Measurements from ENCODE around the gene TRIM67.
"Not testable (repeated sequence)": the region's sequence is repeated elsewhere in the genome, so short reads cannot be mapped to it uniquely, and the experiment has no call there.

TRIM67 gene

DNA sequence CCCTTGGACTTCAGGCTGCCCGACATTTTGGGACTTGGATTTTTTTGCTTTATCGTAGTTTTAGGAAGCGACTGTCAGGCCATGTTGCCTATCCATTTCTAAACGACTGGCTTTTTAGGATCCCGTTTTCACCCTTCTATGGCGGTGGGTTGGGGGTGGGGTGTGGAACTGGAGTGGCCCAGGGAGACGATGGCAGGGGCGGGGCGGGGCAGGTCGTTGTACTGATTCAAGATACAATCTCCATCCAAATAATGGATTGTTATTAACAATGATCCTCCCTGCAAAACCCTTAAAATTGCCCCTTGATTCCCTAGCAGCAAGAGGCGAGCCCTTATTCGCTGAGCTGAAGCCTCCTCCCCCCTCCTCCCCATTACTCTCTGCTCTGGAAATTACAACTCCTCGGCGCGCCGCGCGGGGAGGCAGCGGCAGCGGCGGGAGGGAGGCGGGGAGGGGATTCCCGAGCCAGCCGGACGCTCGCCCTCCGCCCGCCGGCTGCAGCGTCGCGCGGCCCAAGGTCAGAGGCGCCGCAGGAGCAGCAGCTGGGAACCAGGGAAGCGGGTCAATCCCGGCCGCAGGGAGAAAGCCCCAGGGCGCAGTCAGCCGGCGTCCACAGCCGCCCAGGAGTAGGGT, at the start of gene TRIM67:
Gene TRIM67, plus strand, starts transcription at position 392 of the 630 bp plus-strand sequence. CDS start 912 bp downstream, outside the sequence.
- TF ChIP-seq, protein P1, sequence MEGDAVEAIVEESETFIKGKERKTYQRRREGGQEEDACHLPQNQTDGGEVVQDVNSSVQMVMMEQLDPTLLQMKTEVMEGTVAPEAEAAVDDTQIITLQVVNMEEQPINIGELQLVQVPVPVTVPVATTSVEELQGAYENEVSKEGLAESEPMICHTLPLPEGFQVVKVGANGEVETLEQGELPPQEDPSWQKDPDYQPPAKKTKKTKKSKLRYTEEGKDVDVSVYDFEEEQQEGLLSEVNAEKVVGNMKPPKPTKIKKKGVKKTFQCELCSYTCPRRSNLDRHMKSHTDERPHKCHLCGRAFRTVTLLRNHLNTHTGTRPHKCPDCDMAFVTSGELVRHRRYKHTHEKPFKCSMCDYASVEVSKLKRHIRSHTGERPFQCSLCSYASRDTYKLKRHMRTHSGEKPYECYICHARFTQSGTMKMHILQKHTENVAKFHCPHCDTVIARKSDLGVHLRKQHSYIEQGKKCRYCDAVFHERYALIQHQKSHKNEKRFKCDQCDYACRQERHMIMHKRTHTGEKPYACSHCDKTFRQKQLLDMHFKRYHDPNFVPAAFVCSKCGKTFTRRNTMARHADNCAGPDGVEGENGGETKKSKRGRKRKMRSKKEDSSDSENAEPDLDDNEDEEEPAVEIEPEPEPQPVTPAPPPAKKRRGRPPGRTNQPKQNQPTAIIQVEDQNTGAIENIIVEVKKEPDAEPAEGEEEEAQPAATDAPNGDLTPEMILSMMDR (conservative IDR thresholded peaks at IDR 0.05): no peak
- peak within 1 kb of the TSS; percentile 46; the same call in 1 of the 2 replicates for H3K27ac ChIP-seq

DNA sequence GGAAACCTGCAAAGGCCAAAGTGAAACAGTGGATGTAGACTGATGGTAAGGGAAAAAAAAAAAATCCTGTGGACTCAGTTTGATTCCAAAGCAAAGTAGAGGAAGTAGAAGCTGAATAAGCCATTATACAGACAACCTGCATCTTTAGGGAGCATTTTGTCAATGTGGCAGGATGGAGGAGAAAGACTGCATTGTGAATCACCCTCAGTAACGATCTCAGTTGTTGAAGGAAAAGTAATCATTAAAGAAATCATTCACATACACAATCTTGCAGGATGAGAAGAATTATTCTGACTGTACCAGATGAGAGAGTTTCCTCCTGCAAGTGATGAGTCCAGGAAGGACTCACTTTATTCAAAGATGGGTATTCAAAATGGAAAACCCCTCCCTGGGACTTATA, 45.1 kb upstream of the TRIM67 start:
- TF ChIP-seq, protein P1 (conservative IDR thresholded peaks at IDR 0.05): no peak

DNA sequence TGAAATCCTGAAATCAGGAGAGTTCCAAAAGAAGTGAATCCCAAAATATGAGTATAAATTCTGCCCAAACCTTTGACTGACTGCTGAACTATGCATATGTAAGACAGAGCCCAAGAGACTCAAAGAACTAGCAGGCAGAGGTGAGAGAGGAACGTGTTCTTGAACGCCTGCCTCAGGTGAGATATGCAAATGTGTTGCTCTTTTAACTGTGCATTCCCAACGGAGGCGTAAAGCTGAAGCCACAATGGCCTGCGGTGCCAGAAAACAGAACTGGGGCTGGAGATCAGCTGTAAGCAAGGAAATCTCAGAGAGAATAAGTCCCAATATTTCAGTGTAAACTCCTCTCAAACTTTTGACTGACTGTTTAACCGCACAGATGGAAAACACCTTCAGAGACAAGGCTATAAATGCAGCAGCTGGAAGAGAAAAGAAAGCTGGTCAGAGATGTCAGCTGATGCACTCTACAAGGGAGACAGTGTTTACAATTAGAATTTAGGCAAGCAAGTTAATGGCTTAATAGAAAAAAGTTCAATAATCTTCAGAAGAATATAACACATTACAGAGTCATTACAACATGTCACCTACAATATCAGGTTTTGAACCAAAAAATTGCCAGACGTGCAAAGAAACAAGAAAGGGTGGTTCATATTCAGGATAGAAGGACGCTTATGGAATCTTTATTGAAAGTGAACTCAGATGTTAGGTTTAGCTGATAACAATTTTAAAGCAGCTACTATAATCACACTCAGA, 43.0 kb upstream of the TRIM67 start:
- no peak overlapping the region for H3K27ac ChIP-seq
- TF ChIP-seq, protein P1 (conservative IDR thresholded peaks at IDR 0.05): no peak

More for the DNA sequence above, 45.1 kb upstream of the TRIM67 start:
- no peak overlapping the region for H3K27ac ChIP-seq

DNA sequence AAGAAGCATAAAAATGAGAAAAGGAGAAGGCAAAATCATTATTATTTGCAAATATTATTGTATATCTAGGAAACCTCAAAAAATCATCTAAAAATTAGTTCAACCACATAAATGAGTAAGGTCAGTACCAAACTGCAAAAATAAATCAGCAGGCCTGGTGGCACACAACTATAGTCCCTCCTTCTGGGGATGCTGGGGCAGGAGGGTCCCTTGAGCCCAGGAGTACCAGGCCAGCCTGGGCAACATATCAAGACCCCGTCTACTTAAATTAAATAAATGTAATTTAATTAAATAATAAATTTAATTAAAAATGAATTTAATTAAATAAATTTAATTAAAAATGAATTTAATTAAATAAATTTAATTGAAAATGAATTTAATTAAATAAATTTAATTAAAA, 40.3 kb upstream of the TRIM67 start:
- TF ChIP-seq, protein P1 (conservative IDR thresholded peaks at IDR 0.05): no peak
- no peak overlapping the region for H3K27ac ChIP-seq

- no peak overlapping the region for H3K27ac ChIP-seq
- TF ChIP-seq, protein P1 (conservative IDR thresholded peaks at IDR 0.05): no peak
Measured at GRCh38 chr1:231122143-231122542, 39.7 kb upstream of the TRIM67 start.

DNA sequence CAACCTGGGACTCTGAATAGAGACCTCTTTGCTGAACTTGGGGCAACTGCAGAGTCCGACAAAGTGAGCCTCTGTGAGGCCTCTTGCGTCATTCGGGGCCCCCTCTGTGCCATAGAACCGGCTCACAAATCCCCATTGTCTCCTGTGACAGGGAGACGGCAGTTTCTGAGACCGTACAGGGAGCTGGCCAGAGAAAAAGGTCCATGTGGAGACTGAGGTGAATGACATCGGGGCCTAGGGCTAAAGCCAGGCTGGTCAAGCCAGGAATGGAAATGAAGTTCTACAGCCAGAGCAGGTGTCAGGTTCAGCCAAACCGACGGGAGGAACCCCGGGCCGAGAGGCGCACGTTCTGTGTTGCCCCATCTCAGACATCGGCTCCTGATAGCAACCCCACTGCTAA, 37.1 kb upstream of the TRIM67 start:
- TF ChIP-seq, protein P1 (conservative IDR thresholded peaks at IDR 0.05): no peak
- no peak overlapping the region for H3K27ac ChIP-seq

- TF ChIP-seq, protein P1 (conservative IDR thresholded peaks at IDR 0.05): no peak
- H3K27ac ChIP-seq: no peak overlapping the region
Measured at GRCh38 chr1:231125972-231126580, 35.8 kb upstream of the TRIM67 start.

GRCh38 chr1:231127106-231127505, 34.8 kb upstream of the TRIM67 start:
- H3K27ac ChIP-seq: not testable (repeated sequence)

- H3K27ac ChIP-seq: not testable (repeated sequence)
Measured at GRCh38 chr1:231128471-231128870, 33.4 kb upstream of the TRIM67 start.

All from VCaP (cell line).